GM12872 (cell line): Measurements from ENCODE around the gene ALDOA.
A peak's percentile ranks its signal among the peaks of the same experiment; 100 is the strongest.

ENCODE experiments used
- TF ChIP-seq, protein P1 (sequence below): IDR thresholded peaks from 3 replicates; pipeline ENCODE4 v1.5.1; 2011; ENCODE audit warnings: low read depth, mild to moderate bottlenecking, low read length, moderate library complexity; ENCODE audit not compliant: insufficient read depth

ALDOA gene

DNA sequence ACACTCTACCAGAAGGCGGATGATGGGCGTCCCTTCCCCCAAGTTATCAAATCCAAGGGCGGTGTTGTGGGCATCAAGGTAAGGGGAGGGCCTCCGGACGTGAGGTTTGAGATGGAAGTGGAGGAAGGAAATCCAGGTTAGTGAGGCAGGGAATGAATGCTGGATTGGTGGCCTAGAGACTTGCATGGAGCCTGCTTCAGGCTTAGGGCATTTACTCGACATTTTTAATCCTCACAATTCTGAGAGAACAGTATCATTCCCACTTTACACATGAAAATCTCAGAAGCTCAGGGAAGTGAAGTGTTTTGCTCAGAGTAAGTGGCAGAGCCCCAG, 2.0 kb downstream of the ALDOA start:
- TF ChIP-seq, protein P1, sequence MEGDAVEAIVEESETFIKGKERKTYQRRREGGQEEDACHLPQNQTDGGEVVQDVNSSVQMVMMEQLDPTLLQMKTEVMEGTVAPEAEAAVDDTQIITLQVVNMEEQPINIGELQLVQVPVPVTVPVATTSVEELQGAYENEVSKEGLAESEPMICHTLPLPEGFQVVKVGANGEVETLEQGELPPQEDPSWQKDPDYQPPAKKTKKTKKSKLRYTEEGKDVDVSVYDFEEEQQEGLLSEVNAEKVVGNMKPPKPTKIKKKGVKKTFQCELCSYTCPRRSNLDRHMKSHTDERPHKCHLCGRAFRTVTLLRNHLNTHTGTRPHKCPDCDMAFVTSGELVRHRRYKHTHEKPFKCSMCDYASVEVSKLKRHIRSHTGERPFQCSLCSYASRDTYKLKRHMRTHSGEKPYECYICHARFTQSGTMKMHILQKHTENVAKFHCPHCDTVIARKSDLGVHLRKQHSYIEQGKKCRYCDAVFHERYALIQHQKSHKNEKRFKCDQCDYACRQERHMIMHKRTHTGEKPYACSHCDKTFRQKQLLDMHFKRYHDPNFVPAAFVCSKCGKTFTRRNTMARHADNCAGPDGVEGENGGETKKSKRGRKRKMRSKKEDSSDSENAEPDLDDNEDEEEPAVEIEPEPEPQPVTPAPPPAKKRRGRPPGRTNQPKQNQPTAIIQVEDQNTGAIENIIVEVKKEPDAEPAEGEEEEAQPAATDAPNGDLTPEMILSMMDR, result no peak

DNA sequence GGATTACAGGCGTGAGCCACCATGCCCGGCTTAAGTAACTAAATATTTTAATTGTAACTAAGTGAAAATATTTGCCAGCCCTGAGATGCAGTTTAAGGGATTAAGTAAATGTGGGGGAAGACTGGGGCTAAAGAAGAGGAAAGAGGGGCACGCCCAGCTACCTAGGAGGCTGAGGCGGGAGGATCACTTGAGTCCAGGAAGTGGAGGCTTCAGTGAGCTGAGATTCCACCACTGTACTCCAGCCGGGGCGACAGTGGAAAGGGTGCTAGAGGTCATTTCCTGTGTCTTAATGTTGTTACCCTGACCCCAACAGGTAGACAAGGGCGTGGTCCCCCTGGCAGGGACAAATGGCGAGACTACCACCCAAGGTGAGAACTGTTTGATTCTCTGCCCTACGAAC, 2.8 kb downstream of the ALDOA start:
- TF ChIP-seq, protein P1, result no peak

DNA sequence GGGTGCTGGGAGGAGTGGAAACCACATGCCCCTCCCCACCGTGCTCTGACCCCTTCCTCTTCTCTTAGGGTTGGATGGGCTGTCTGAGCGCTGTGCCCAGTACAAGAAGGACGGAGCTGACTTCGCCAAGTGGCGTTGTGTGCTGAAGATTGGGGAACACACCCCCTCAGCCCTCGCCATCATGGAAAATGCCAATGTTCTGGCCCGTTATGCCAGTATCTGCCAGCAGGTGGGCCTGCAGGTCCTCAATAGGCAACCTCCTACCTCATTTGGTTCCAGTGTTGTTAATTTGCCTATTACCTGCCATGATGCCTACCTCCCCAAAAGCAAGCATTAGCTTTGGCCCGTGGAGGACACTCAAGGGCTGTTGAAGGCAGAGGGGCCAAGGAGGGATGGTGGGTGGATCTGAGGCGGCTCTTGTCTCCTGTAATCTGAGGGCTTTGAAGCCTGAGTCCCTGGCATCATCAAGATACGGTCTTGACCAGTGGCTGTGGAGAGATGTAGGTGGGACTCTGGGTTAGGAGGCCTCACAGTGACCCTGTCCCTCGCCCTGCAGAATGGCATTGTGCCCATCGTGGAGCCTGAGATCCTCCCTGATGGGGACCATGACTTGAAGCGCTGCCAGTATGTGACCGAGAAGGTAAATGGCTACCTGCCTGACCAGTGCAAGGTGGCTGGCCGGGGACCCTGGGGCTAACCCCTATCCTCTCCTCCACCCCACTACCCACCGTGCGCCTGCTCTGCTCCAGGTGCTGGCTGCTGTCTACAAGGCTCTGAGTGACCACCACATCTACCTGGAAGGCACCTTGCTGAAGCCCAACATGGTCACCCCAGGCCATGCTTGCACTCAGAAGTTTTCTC, 3.4 kb downstream of the ALDOA start:
- TF ChIP-seq, protein P1, result peak; percentile 65

DNA sequence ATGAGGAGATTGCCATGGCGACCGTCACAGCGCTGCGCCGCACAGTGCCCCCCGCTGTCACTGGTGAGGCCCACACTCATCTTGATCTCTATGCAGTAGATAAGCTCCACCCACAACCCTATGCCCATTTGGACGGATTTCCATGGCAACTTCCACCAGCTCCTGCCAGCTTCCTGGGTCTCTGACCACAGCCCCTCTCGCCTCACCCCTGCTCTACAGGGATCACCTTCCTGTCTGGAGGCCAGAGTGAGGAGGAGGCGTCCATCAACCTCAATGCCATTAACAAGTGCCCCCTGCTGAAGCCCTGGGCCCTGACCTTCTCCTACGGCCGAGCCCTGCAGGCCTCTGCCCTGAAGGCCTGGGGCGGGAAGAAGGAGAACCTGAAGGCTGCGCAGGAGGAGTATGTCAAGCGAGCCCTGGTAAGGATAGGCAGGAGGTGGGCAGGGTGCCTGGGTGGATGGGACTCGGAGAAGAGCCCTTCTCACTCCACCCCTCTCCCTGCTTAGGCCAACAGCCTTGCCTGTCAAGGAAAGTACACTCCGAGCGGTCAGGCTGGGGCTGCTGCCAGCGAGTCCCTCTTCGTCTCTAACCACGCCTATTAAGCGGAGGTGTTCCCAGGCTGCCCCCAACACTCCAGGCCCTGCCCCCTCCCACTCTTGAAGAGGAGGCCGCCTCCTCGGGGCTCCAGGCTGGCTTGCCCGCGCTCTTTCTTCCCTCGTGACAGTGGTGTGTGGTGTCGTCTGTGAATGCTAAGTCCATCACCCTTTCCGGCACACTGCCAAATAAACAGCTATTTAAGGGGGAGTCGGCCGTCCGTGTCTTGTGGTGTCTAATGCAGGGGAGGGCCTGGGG, 4.3 kb downstream of the ALDOA start:
- TF ChIP-seq, protein P1, result no peak

DNA sequence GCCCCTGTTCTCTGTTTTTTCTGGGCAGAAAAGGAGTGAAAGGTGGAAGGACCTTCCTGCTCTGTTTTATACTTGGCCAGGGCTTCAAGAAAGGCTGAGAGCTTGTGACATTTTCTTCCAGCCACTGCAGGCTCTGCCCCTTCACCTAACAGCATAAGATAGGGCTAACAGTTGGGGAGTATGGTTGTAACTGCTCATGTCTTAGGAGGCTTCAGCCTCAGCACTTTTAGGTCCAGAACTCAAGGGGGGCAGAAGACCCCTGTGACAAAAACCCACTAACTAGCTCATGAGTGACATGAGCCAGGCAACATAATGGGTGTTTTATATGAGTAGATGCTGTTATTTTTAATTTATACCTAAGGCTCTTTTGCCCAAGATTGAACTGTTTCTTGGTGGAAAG, 4.9 kb downstream of the ALDOA start:
- TF ChIP-seq, protein P1, result no peak

DNA sequence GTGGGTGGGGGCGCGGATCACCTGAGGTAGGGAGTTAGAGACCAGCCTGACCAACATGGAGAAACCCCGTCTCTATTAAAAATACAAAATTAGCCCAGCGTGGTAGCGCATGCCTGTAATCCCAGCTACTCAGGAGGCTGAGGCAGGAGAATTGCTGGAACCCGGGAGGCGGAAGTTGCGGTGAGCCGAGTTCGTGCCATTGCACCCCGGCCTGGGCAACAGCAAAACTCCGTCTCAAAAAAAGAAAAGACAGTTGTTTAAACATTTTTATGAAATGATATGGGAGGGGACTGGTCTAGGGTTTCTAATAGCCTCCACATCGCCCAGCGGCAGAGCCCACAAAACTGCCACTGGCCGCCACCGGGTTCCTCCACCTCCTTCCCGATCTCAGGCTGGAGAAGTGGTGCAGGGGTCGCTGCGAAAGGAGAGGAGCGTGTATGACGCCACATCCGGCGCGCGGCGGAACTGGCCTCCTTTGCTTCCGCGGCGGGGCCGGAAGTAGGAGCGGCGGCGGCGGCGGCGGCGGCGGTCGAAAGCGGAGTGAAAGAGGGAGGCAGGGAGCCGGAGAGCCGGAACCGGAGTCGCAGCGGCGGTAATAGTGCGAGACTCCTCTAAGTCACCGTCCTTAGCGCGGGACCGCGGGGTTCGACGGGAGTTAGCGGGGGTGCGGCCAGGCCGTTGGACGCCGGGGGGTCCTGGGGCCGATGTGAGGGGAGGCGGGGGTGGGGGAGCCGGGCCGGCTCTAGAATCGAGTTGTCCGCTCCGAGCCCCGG, 10.1 kb downstream of the ALDOA start, which contains the start of gene PPP4C:
PPP4C (plus strand) TSS at position 492 of the 773 bp plus-strand sequence. CDS start 384 bp downstream, outside the sequence.
- TF ChIP-seq, protein P1, result no peak
